Pons (tissue), 1 donor: ENCODE data around the gene SPINK4.

ENCODE experiments used
- DNase-seq: peaks from one replicate; pipeline ENCODE4 v3.0.0-alpha.2; 2016; ENCODE audit warnings: low spot score

Gene SPINK4

DNA sequence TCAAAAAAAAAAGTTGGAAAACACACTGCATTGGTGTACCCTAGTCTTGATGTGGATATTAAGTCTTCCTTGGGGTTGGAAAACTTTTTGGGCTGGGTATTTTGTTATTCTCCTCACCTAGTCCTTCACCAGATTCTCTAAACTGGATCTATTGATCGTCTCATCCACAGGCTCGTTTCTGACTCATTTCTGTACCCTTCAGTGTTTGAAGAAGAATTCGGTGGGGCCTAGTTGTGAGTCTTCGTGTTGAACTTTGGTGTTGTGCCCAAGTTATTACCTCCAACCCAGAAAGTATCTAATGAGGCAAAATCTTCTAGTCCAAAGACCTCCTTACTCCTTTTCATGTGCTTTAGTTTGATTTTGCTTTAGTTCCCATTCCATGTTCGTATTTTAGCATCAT lies 51.9 kb downstream of the SPINK4 start:
- DNase-seq: no peak

GRCh38 chr9:33293782-33294181 lies 53.8 kb downstream of the SPINK4 start:
- DNase-seq: no peak

- DNase-seq: no peak
Measured at GRCh38 chr9:33294670-33295432, 54.9 kb downstream of the SPINK4 start.

GRCh38 chr9:33295571-33295970 lies 55.6 kb downstream of the SPINK4 start:
- no peak for DNase-seq

DNA sequence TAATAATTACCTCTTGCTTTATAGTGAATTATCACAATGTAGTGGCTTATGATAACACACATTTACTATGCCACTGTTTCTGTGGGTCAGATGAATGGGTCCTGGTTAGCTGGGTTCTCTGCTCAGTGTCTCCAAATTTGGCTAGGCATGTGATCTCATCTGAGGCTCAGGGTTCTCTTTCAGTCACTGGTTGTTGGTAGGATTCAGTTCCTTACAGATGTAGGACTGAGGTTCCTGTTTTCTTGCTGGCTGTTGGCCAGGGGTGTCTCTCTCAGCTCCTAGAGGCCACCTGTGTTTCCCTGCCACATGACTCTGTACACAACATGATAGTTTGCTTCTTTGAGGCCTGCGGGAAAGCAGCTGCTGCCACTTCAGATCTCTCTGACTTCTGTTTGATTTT lies 57.5 kb downstream of the SPINK4 start:
- peak; percentile 87 for DNase-seq
